ENCODE data around the gene MEI1.

- TF ChIP-seq, protein P1, sequence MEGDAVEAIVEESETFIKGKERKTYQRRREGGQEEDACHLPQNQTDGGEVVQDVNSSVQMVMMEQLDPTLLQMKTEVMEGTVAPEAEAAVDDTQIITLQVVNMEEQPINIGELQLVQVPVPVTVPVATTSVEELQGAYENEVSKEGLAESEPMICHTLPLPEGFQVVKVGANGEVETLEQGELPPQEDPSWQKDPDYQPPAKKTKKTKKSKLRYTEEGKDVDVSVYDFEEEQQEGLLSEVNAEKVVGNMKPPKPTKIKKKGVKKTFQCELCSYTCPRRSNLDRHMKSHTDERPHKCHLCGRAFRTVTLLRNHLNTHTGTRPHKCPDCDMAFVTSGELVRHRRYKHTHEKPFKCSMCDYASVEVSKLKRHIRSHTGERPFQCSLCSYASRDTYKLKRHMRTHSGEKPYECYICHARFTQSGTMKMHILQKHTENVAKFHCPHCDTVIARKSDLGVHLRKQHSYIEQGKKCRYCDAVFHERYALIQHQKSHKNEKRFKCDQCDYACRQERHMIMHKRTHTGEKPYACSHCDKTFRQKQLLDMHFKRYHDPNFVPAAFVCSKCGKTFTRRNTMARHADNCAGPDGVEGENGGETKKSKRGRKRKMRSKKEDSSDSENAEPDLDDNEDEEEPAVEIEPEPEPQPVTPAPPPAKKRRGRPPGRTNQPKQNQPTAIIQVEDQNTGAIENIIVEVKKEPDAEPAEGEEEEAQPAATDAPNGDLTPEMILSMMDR (IDR thresholded peaks at IDR 0.05) = no peak
- no peak for TF ChIP-seq POLR2A (IDR thresholded peaks at IDR 0.05)
Measured at GRCh38 chr22:41672780-41673509, 26.4 kb upstream of the MEI1 start.
